OCI-LY7 (cell line): ENCODE measurements around the gene RSAD2.
"Not testable (repeated sequence)": the region's sequence is repeated elsewhere in the genome, so short reads cannot be mapped to it uniquely, and the experiment has no call there.

Experiments used
- CTCF ChIP-seq: fragments of 200-600 bp; sonication (generic); conservative IDR thresholded peaks from 2 replicates; pipeline ENCODE4 v1.5.1; 2014; ENCODE audit warnings: mild to moderate bottlenecking, antibody characterized with exemption, low read length, moderate library complexity, mixed read lengths
- EZH2phosphoT487 ChIP-seq: fragments of 200-600 bp; sonication (generic); IDR thresholded peaks from 2 replicates; pipeline ENCODE4 v1.6.1; 2018; ENCODE audit warnings: low read depth, borderline replicate concordance, mild to moderate bottlenecking, mixed run types, antibody characterized with exemption, low read length, moderate library complexity, mixed read lengths

DNA sequence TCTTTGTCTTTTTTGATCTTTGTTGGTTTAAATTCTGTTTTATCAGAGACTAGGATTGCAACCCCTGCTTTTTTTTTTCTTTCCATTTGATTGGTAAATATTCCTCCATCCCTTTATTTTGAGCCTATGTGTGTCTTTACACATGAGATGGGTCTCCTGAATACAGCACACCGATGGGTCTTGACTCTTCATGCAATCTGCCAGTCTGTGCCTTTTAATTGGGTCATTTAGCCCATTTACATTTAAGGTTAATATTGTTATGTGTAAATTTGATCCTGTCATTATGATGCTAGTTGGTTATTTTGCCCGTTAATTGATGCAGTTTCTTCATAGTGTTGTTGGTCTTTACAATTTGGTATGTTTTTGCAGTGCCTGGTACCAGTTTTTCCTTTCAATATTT lies 25.0 kb downstream of the RSAD2 start:
- not testable (repeated sequence) for TF ChIP-seq CTCF, EZH2phosphoT487
